ENCODE measurements around the gene BEST1. TPM values are rescaled to one million over a fixed set of nuclear protein-coding genes. Genes with fewer than 3 reads are reported as not detected.

BEST1 gene
- polyA plus RNA-seq, 2 of the 4 experiments (the other 2 are of a cell fraction): 1.2 to 1.9 TPM

DNA sequence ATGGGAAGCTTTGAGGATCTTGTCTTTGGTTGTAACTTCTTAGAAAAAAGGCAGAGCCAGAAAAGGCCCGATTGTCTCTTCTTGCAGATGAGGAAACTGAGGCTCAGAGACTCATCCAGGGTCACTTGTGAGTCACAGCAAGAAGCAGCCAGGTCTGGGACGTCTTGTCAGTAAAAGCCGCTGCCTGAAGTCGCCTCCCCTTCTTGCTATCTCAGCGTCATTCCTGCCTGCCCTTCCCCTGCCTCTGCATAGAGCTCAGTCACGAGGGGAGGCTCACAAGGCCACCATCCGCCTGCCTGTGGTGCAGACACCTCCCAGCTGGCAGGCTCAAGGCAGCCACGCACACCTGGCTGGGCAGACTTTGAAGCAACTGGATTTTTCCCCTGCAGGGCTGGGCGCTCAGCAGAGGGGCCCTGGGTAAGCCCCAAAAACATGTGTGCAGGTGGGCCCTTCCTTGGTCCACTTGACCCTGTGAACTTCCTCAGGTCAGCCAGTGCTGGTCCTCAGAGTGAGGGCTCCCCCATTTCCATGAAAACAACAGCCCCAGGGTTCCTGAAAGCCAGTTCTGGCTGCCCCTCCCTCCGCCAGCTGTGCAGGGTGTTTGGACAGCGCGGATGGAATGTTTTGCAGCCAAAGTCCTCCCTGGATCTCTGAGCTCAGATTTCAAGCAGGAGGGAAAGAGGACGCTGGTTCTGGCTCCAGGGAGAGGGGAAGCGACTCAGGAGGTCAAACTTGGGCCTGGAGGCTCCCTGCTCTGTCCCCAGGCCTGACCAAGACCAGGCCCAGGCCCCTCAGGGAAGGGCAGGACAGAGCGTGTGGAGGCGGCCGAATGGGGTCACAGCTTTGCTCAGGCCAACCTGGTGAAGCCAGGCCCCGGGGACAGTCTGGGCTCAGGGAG lies 26.7 kb upstream of the BEST1 start:
- 60% methylated on average over 17 of the region's 18 CpGs for WGBS (ENCODE audit: missing lambda C conversion rate)
- no peak overlapping the region for H3K4me3 ChIP-seq
- ATAC-seq: peak in 1 of 2 experiments; percentile 11; a peak in 2 of 6 replicates
- H3K27ac ChIP-seq: peak overlapping the region; percentile 31 to 53; a peak in 4 of 6 replicates
- POLR2A ChIA-PET: no interaction called here
- peak overlapping the region; percentile 23; the same call in 1 of the 3 replicates for H3K4me2 ChIP-seq
- H3K9me3 ChIP-seq: no peaks in the 10 kb centered on the region
- DNase-seq (ENCODE audit: low read depth in 1 of 2, low spot score in 1 of 2): no peak
- FAIRE-seq: no peak
- TF ChIP-seq FOSB (CRISPR knock-in tag; IDR thresholded peaks at IDR 0.05): no peak
- TF ChIP-seq GATA3 (IDR thresholded peaks at IDR 0.05; ENCODE audit: borderline replicate concordance): no peak
- no peak for TF ChIP-seq CHD4 (IDR thresholded peaks at IDR 0.05; ENCODE audit: borderline replicate concordance)
- TF ChIP-seq TFCP2L1 (CRISPR knock-in tag; IDR thresholded peaks at IDR 0.05): no peak
- TF ChIP-seq ZFP36 (IDR thresholded peaks at IDR 0.05; ENCODE audit: borderline replicate concordance, partially characterized antibody): no peak
- no peak for TF ChIP-seq MAZ (IDR thresholded peaks at IDR 0.05; ENCODE audit: borderline replicate concordance, low read depth, low read length)
- TF ChIP-seq BHLHE40 (IDR thresholded peaks at IDR 0.05; ENCODE audit: low read depth, low read length): no peak
- no peak for TF ChIP-seq CBX8 (IDR thresholded peaks at IDR 0.05)
- no peak for TF ChIP-seq PHF8 (IDR thresholded peaks at IDR 0.05; ENCODE audit: borderline replicate concordance, low read depth)
- no peak for TF ChIP-seq JUN (IDR thresholded peaks at IDR 0.05)
- TF ChIP-seq HEYL (CRISPR knock-in tag; IDR thresholded peaks at IDR 0.05): no peak
- TF ChIP-seq, protein P1, sequence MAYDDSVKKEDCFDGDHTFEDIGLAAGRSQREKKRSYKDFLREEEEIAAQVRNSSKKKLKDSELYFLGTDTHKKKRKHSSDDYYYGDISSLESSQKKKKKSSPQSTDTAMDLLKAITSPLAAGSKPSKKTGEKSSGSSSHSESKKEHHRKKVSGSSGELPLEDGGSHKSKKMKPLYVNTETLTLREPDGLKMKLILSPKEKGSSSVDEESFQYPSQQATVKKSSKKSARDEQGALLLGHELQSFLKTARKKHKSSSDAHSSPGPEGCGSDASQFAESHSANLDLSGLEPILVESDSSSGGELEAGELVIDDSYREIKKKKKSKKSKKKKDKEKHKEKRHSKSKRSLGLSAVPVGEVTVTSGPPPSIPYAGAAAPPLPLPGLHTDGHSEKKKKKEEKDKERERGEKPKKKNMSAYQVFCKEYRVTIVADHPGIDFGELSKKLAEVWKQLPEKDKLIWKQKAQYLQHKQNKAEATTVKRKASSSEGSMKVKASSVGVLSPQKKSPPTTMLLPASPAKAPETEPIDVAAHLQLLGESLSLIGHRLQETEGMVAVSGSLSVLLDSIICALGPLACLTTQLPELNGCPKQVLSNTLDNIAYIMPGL (CRISPR knock-in tag; IDR thresholded peaks at IDR 0.05; ENCODE audit: borderline replicate concordance): no peak
- TF ChIP-seq MYC (IDR thresholded peaks at IDR 0.05; ENCODE audit: borderline replicate concordance, low read length): no peak
- TF ChIP-seq POLR2AphosphoS2 (conservative IDR thresholded peaks at IDR 0.05; ENCODE audit: low read length): no peak
- no peak for TF ChIP-seq CHD2 (IDR thresholded peaks at IDR 0.05; ENCODE audit: low read length, partially characterized antibody)
- no peak for TF ChIP-seq HOXB13 (CRISPR knock-in tag; IDR thresholded peaks at IDR 0.05; ENCODE audit: low read depth)
- TF ChIP-seq MAFK (IDR thresholded peaks at IDR 0.05; ENCODE audit: partially characterized antibody): no peak
- TF ChIP-seq, protein P2, sequence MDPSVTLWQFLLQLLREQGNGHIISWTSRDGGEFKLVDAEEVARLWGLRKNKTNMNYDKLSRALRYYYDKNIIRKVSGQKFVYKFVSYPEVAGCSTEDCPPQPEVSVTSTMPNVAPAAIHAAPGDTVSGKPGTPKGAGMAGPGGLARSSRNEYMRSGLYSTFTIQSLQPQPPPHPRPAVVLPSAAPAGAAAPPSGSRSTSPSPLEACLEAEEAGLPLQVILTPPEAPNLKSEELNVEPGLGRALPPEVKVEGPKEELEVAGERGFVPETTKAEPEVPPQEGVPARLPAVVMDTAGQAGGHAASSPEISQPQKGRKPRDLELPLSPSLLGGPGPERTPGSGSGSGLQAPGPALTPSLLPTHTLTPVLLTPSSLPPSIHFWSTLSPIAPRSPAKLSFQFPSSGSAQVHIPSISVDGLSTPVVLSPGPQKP (IDR thresholded peaks at IDR 0.05; ENCODE audit: low read depth, low read length): no peak
- no peak for TF ChIP-seq KDM5A (IDR thresholded peaks at IDR 0.05)
- TF ChIP-seq, protein P3, sequence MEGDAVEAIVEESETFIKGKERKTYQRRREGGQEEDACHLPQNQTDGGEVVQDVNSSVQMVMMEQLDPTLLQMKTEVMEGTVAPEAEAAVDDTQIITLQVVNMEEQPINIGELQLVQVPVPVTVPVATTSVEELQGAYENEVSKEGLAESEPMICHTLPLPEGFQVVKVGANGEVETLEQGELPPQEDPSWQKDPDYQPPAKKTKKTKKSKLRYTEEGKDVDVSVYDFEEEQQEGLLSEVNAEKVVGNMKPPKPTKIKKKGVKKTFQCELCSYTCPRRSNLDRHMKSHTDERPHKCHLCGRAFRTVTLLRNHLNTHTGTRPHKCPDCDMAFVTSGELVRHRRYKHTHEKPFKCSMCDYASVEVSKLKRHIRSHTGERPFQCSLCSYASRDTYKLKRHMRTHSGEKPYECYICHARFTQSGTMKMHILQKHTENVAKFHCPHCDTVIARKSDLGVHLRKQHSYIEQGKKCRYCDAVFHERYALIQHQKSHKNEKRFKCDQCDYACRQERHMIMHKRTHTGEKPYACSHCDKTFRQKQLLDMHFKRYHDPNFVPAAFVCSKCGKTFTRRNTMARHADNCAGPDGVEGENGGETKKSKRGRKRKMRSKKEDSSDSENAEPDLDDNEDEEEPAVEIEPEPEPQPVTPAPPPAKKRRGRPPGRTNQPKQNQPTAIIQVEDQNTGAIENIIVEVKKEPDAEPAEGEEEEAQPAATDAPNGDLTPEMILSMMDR (IDR thresholded peaks at IDR 0.05): no peak
- CTCF ChIA-PET: interaction anchor here (0.7 to 6.1 kb wide), 6 partner anchors 13 to 184 kb away, joined by 4 to 60 read pairs (median 16); no protein-coding TSS in a partner anchor
- peaks cover 28% of the 10 kb centered on the region for H3K4me1 ChIP-seq

DNA sequence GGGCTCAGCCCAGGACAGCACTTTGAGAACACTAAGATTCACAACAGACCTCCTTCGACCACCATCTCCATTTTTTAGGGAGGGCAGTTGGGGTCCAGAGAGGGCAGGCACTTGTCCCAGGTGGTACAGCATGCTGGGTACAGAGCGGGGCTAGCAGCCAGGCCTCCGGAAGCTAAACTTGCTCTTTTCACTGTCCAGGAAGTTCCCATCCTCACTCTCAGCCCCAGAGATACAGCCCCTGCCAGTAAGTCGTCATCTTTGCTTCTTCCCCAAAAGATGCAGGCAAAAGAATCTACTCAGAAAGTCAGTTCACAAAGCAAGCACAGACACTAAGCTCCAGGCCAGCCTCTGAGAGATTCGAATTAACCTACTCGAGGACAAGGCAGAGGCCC lies 26.1 kb upstream of the BEST1 start:
- DNase-seq (ENCODE audit: low read depth in 1 of 2, low spot score in 1 of 2): no peak
- no peak overlapping the region for H3K4me3 ChIP-seq
- H3K4me1 ChIP-seq: peaks cover 28% of the 10 kb centered on the region
- WGBS (ENCODE audit: missing lambda C conversion rate): 82% methylated on average over 6 of the region's 6 CpGs
- POLR2A ChIA-PET: no interaction called here
- no peak for ATAC-seq
- CTCF ChIA-PET: interaction anchor here (0.6 to 6.1 kb wide), 10 partner anchors 9 to 184 kb away, joined by 3 to 60 read pairs (median 4); no protein-coding TSS in a partner anchor
- peak overlapping the region; percentile 31 to 53; a peak in 4 of 6 replicates for H3K27ac ChIP-seq
- H3K4me2 ChIP-seq: 0 out of 3 replicates have a peak overlapping the region, but pooled peaks have one; percentile 23
- FAIRE-seq: no peak
- no peaks in the 10 kb centered on the region for H3K9me3 ChIP-seq
- no peak for TF ChIP-seq FOXS1 (CRISPR knock-in tag; IDR thresholded peaks at IDR 0.05)
- no peak for TF ChIP-seq CBX2 (IDR thresholded peaks at IDR 0.05; ENCODE audit: borderline replicate concordance, low read depth)
- no peak for TF ChIP-seq HDAC2 (IDR thresholded peaks at IDR 0.05)
- TF ChIP-seq, protein P4, sequence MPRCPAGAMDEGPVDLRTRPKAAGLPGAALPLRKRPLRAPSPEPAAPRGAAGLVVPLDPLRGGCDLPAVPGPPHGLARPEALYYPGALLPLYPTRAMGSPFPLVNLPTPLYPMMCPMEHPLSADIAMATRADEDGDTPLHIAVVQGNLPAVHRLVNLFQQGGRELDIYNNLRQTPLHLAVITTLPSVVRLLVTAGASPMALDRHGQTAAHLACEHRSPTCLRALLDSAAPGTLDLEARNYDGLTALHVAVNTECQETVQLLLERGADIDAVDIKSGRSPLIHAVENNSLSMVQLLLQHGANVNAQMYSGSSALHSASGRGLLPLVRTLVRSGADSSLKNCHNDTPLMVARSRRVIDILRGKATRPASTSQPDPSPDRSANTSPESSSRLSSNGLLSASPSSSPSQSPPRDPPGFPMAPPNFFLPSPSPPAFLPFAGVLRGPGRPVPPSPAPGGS (IDR thresholded peaks at IDR 0.05): no peak
- no peak for TF ChIP-seq FOSL2 (IDR thresholded peaks at IDR 0.05)
- no peak for TF ChIP-seq FOSL2 (CRISPR knock-in tag; IDR thresholded peaks at IDR 0.05)
- no peak for TF ChIP-seq CHD4 (IDR thresholded peaks at IDR 0.05; ENCODE audit: borderline replicate concordance)
- TF ChIP-seq ZSCAN20 (CRISPR knock-in tag; IDR thresholded peaks at IDR 0.05): no peak
- TF ChIP-seq, protein P3 (IDR thresholded peaks at IDR 0.05): no peak
- no peak for TF ChIP-seq FOSB (CRISPR knock-in tag; IDR thresholded peaks at IDR 0.05)
- no peak for TF ChIP-seq RARB (CRISPR knock-in tag; IDR thresholded peaks at IDR 0.05)
- no peak for TF ChIP-seq KDM1A (IDR thresholded peaks at IDR 0.05; ENCODE audit: low read depth)

Measured in A549 (cell line).